HEK293 (cell line): ENCODE results near the gene TNFRSF6B.

Experiments
- CTCF ChIA-PET: fragments of 350-600 bp; formaldehyde crosslinking; extraction: SDS; loops from one replicate; lab custom pipeline; 2021; ENCODE audit warnings: antibody characterized with exemption; lab: Yijun Ruan, JAX
- POLR2A ChIA-PET: fragments of 300-600 bp; formaldehyde crosslinking; extraction: SDS; loops from one replicate; lab custom pipeline; 2020; ENCODE audit warnings: antibody characterized with exemption, inconsistent platforms; lab: Yijun Ruan, JAX
- H3K27ac ChIP-seq: fragments of 200-500 bp; sonication (Bioruptor generic); 2 replicates; pipeline ENCODE4 v1.5.1; 2014; ENCODE audit warnings: low read depth, low read length, control low read depth, inconsistent platforms; ENCODE audit errors: extremely low read depth
- H3K36me3 ChIP-seq, 2 experiments: fragments of 200-500 bp in 1 of 2; sonication (Bioruptor generic) in 1 of 2; 1 replicate in 1 of 2; 2 replicates in 1 of 2; pipeline ENCODE4 v1.5.1; 2014 to 2017; ENCODE audit warnings: inconsistent platforms in 2 of 2, low read length in 2 of 2; ENCODE audit not compliant: control insufficient read depth in 2 of 2, insufficient read depth in 1 of 2
- H3K4me1 ChIP-seq: fragments of 200-500 bp; sonication (Bioruptor generic); 2 replicates; pipeline ENCODE4 v1.5.1; 2014; ENCODE audit warnings: mild to moderate bottlenecking, low read length, inconsistent platforms; ENCODE audit not compliant: control insufficient read depth, insufficient read depth
- H3K4me3 ChIP-seq: 2 replicates; pipeline ENCODE4 v1.5.1; 2011; ENCODE audit warnings: low read depth, mild to moderate bottlenecking, control low read depth, low read length, moderate library complexity
- H3K9me3 ChIP-seq: fragments of 200-500 bp; sonication (Bioruptor generic); 2 replicates; pipeline ENCODE4 v1.5.1; 2014; ENCODE audit warnings: low read depth, low read length, inconsistent platforms; ENCODE audit not compliant: control insufficient read depth, insufficient read depth
- BCL11A ChIP-seq: fragments of 450-650 bp; formaldehyde crosslinking; IDR thresholded peaks from 2 replicates; pipeline ENCODE4 v1.5.1; 2016; ENCODE audit warnings: low read depth, missing biosample characterization, missing genetic modification characterization
- GLIS1 ChIP-seq: fragments of 450-650 bp; formaldehyde crosslinking; IDR thresholded peaks from 2 replicates; pipeline ENCODE4 v1.5.1; 2016; ENCODE audit warnings: missing biosample characterization, missing genetic modification characterization
- HIC1 ChIP-seq: fragments of 450-650 bp; formaldehyde crosslinking; IDR thresholded peaks from 2 replicates; pipeline ENCODE4 v1.5.1; 2016; ENCODE audit warnings: missing biosample characterization, missing genetic modification characterization
- SCRT1 ChIP-seq: fragments of 450-650 bp; formaldehyde crosslinking; IDR thresholded peaks from 2 replicates; pipeline ENCODE4 v1.5.1; 2016; ENCODE audit warnings: missing biosample characterization, missing genetic modification characterization, borderline replicate concordance
- ZBTB7A ChIP-seq: fragments of 450-650 bp; formaldehyde crosslinking; IDR thresholded peaks from 2 replicates; pipeline ENCODE4 v1.5.1; 2016; ENCODE audit warnings: low read depth, missing biosample characterization, missing genetic modification characterization
- ZIC2 ChIP-seq: fragments of 450-650 bp; formaldehyde crosslinking; IDR thresholded peaks from 2 replicates; pipeline ENCODE4 v1.5.1; 2016; ENCODE audit warnings: missing biosample characterization, missing genetic modification characterization
- ZNF274 ChIP-seq, 2 experiments: fragments of 200-500 bp in 1 of 2; fragments of 450-650 bp in 1 of 2; sonication (Bioruptor generic) in 1 of 2; formaldehyde crosslinking in 1 of 2; IDR thresholded peaks; 2 replicates each; pipeline versions ENCODE4 v1.5.1 to v1.6.1; 2014 to 2016; ENCODE audit warnings: borderline replicate concordance in 1 of 2, inconsistent platforms in 1 of 2, low read length in 1 of 2, missing biosample characterization in 1 of 2, missing genetic modification characterization in 1 of 2
- ZNF391 ChIP-seq: fragments of 450-650 bp; formaldehyde crosslinking; IDR thresholded peaks from 2 replicates; pipeline ENCODE4 v1.5.1; 2016; ENCODE audit warnings: low read depth, missing biosample characterization, missing genetic modification characterization, borderline replicate concordance
- ZNF473 ChIP-seq: fragments of 450-650 bp; formaldehyde crosslinking; IDR thresholded peaks from 2 replicates; pipeline ENCODE4 v1.5.1; 2017; ENCODE audit warnings: missing biosample characterization, missing genetic modification characterization
- ZNF629 ChIP-seq: fragments of 450-650 bp; formaldehyde crosslinking; IDR thresholded peaks from 2 replicates; pipeline ENCODE4 v1.5.1; 2017; ENCODE audit warnings: missing biosample characterization, missing genetic modification characterization
- TF ChIP-seq, protein P1 (sequence below): fragments of 450-650 bp; formaldehyde crosslinking; IDR thresholded peaks from 2 replicates; pipeline ENCODE4 v1.5.1; 2016; ENCODE audit warnings: missing biosample characterization, missing genetic modification characterization, borderline replicate concordance
- TF ChIP-seq, protein P2 (sequence below): fragments of 450-650 bp; formaldehyde crosslinking; IDR thresholded peaks from 2 replicates; pipeline ENCODE4 v1.5.1; 2016; ENCODE audit warnings: missing biosample characterization, missing genetic modification characterization

Gene TNFRSF6B

GRCh38 chr20:63690898-63691710, 5.3 kb upstream of the TNFRSF6B start (continued):
- TF ChIP-seq, protein P1, sequence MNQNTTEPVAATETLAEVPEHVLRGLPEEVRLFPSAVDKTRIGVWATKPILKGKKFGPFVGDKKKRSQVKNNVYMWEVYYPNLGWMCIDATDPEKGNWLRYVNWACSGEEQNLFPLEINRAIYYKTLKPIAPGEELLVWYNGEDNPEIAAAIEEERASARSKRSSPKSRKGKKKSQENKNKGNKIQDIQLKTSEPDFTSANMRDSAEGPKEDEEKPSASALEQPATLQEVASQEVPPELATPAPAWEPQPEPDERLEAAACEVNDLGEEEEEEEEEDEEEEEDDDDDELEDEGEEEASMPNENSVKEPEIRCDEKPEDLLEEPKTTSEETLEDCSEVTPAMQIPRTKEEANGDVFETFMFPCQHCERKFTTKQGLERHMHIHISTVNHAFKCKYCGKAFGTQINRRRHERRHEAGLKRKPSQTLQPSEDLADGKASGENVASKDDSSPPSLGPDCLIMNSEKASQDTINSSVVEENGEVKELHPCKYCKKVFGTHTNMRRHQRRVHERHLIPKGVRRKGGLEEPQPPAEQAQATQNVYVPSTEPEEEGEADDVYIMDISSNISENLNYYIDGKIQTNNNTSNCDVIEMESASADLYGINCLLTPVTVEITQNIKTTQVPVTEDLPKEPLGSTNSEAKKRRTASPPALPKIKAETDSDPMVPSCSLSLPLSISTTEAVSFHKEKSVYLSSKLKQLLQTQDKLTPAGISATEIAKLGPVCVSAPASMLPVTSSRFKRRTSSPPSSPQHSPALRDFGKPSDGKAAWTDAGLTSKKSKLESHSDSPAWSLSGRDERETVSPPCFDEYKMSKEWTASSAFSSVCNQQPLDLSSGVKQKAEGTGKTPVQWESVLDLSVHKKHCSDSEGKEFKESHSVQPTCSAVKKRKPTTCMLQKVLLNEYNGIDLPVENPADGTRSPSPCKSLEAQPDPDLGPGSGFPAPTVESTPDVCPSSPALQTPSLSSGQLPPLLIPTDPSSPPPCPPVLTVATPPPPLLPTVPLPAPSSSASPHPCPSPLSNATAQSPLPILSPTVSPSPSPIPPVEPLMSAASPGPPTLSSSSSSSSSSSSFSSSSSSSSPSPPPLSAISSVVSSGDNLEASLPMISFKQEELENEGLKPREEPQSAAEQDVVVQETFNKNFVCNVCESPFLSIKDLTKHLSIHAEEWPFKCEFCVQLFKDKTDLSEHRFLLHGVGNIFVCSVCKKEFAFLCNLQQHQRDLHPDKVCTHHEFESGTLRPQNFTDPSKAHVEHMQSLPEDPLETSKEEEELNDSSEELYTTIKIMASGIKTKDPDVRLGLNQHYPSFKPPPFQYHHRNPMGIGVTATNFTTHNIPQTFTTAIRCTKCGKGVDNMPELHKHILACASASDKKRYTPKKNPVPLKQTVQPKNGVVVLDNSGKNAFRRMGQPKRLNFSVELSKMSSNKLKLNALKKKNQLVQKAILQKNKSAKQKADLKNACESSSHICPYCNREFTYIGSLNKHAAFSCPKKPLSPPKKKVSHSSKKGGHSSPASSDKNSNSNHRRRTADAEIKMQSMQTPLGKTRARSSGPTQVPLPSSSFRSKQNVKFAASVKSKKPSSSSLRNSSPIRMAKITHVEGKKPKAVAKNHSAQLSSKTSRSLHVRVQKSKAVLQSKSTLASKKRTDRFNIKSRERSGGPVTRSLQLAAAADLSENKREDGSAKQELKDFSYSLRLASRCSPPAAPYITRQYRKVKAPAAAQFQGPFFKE (tag by site-specific recombination), result no peak
- no peak for TF ChIP-seq ZNF391 (tag by site-specific recombination)
- TF ChIP-seq, protein P2, sequence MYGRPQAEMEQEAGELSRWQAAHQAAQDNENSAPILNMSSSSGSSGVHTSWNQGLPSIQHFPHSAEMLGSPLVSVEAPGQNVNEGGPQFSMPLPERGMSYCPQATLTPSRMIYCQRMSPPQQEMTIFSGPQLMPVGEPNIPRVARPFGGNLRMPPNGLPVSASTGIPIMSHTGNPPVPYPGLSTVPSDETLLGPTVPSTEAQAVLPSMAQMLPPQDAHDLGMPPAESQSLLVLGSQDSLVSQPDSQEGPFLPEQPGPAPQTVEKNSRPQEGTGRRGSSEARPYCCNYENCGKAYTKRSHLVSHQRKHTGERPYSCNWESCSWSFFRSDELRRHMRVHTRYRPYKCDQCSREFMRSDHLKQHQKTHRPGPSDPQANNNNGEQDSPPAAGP, result no peak
- TF ChIP-seq GLIS1 (tag by site-specific recombination), result peak; percentile 73
- no peak for TF ChIP-seq SCRT1 (tag by site-specific recombination)
- no peak for TF ChIP-seq BCL11A
- TF ChIP-seq HIC1 (tag by site-specific recombination), result peak; percentile 60; the same call in 1 of the 2 replicates
- TF ChIP-seq ZNF629 (tag by site-specific recombination), result no peak
- TF ChIP-seq, all 188 proteins: peak for 6

GRCh38 chr20:63691711-63692435, 4.6 kb upstream of the TNFRSF6B start:
- H3K4me3 ChIP-seq, result no peak overlapping the region
- TF ChIP-seq ZNF473 (tag by site-specific recombination) (no peak), GLIS1 (tag by site-specific recombination) (peak; percentile 60), ZNF274 (IDR thresholded peaks at IDR 0.05; ENCODE audit: low read length) (no peak), ZNF274 (tag by site-specific recombination; IDR thresholded peaks at IDR 0.05; ENCODE audit: borderline replicate concordance) (no peak), ZIC2 (tag by site-specific recombination) (0 out of 2 replicates have a peak, but pooled peaks have one; percentile 18), ZBTB7A (tag by site-specific recombination) (no peak)
- no peak overlapping the region for H3K27ac ChIP-seq
- ChIA-PET POLR2A (interaction anchor here (1.2 kb wide), 1 partner anchor 9 kb away, joined by 3 read pairs; no protein-coding TSS in a partner anchor), CTCF (interaction anchor here (1.5 kb wide), 1 partner anchor 153 kb away, joined by 4 read pairs; no protein-coding TSS in a partner anchor)
- no peaks in the 10 kb centered on the region for H3K4me1 ChIP-seq
- H3K36me3 ChIP-seq, result peaks cover 0 to 12% of the 10 kb centered on the region in 2 experiments; a peak in 1 of 3 replicates
- no peaks in the 10 kb centered on the region for H3K9me3 ChIP-seq
